ENCODE data around the gene TMC4.

The TMC4 gene

GRCh38 chr19:54136864-54137698 lies 35.9 kb downstream of the TMC4 start:
- no peaks in the 10 kb centered on the region for H3K27me3 ChIP-seq
- peaks cover 45% of the 10 kb centered on the region for H3K36me3 ChIP-seq
- H3K4me2 ChIP-seq, result peak overlapping the region; percentile 98
- H3K4me1 ChIP-seq, result peaks cover 48% of the 10 kb centered on the region
- peak overlapping the region; percentile 100 for H3K9ac ChIP-seq
- peak overlapping the region; percentile 97 for H3K4me3 ChIP-seq
- H3K9me3 ChIP-seq, result no peaks in the 10 kb centered on the region
- peak overlapping the region; percentile 99 for H3K27ac ChIP-seq
- no peak for TF ChIP-seq Cebpa-rat (IDR thresholded peaks at IDR 0.05)
- peaks cover 41% of the 10 kb centered on the region for H4K20me1 ChIP-seq

- Histone ChIP-seq H4K20me1 (peaks cover 36% of the 10 kb centered on the region), H3K4me2 (peak overlapping the region; percentile 98), H3K27me3 (no peaks in the 10 kb centered on the region), H3K36me3 (peaks cover 45% of the 10 kb centered on the region), H3K27ac (no peak overlapping the region; the same call in 1 of the 2 replicates), H3K4me3 (peak overlapping the region; percentile 70), H3K9me3 (no peaks in the 10 kb centered on the region), H3K4me1 (peaks cover 46% of the 10 kb centered on the region), H3K9ac (peak overlapping the region; percentile 76)
- no peak for TF ChIP-seq Cebpa-rat (IDR thresholded peaks at IDR 0.05)
These were observed 36.7 kb downstream of the TMC4 start for GRCh38 chr19:54136086-54136863.

GRCh38 chr19:54133957-54134590 lies 38.9 kb downstream of the TMC4 start:
- TF ChIP-seq Cebpa-rat (IDR thresholded peaks at IDR 0.05), result no peak
- Histone ChIP-seq H3K27me3 (no peaks in the 10 kb centered on the region), H3K4me2 (no peak overlapping the region), H3K9ac (no peak overlapping the region), H3K9me3 (no peaks in the 10 kb centered on the region), H3K4me3 (no peak overlapping the region), H3K4me1 (peaks cover 24% of the 10 kb centered on the region), H3K27ac (no peak overlapping the region), H3K36me3 (peaks cover 45% of the 10 kb centered on the region), H4K20me1 (peaks cover 18% of the 10 kb centered on the region)

GRCh38 chr19:54133312-54133956 lies 39.5 kb downstream of the TMC4 start:
- Histone ChIP-seq H3K36me3 (peaks cover 49% of the 10 kb centered on the region), H3K27ac (no peak overlapping the region), H3K27me3 (no peaks in the 10 kb centered on the region), H3K9ac (no peak overlapping the region), H3K9me3 (no peaks in the 10 kb centered on the region), H3K4me1 (peaks cover 18% of the 10 kb centered on the region), H4K20me1 (peaks cover 12% of the 10 kb centered on the region), H3K4me2 (no peak overlapping the region; the same call in 1 of the 2 replicates), H3K4me3 (no peak overlapping the region)
- TF ChIP-seq Cebpa-rat (IDR thresholded peaks at IDR 0.05), result no peak

- H3K27me3 ChIP-seq, result no peaks in the 10 kb centered on the region
- no peak overlapping the region for H3K9ac ChIP-seq
- H3K9me3 ChIP-seq, result no peaks in the 10 kb centered on the region
- 0 out of 2 replicates have a peak, but pooled peaks cover 7% of the 10 kb centered on the region for H4K20me1 ChIP-seq
- H3K4me2 ChIP-seq, result no peak overlapping the region
- no peak overlapping the region for H3K4me3 ChIP-seq
- H3K27ac ChIP-seq, result no peak overlapping the region
- peaks cover 88% of the 10 kb centered on the region for H3K36me3 ChIP-seq
- no peak for TF ChIP-seq Cebpa-rat (IDR thresholded peaks at IDR 0.05)
- 0 out of 2 replicates have a peak, but pooled peaks cover 5% of the 10 kb centered on the region for H3K4me1 ChIP-seq
These were observed 43.4 kb downstream of the TMC4 start for GRCh38 chr19:54129617-54129996.

- peaks cover 94% of the 10 kb centered on the region for H3K36me3 ChIP-seq
- no peaks in the 10 kb centered on the region for H3K9me3 ChIP-seq
These were observed 44.0 kb downstream of the TMC4 start for GRCh38 chr19:54128796-54129616.

GRCh38 chr19:54128441-54128725 lies 44.6 kb downstream of the TMC4 start:
- H3K9ac ChIP-seq, result no peak overlapping the region
- H3K4me3 ChIP-seq, result no peak overlapping the region
- no peaks in the 10 kb centered on the region for H3K27me3 ChIP-seq
- H3K9me3 ChIP-seq, result no peaks in the 10 kb centered on the region
- no peak overlapping the region for H3K4me2 ChIP-seq
- 0 out of 2 replicates have a peak, but pooled peaks cover 7% of the 10 kb centered on the region for H4K20me1 ChIP-seq
- 0 out of 2 replicates have a peak, but pooled peaks cover 3% of the 10 kb centered on the region for H3K4me1 ChIP-seq
- H3K36me3 ChIP-seq, result peaks cover 99% of the 10 kb centered on the region
- H3K27ac ChIP-seq, result no peak overlapping the region
- TF ChIP-seq Cebpa-rat (IDR thresholded peaks at IDR 0.05), result no peak

More at GRCh38 chr19:54128796-54129616, 44.0 kb downstream of the TMC4 start:
- Histone ChIP-seq H4K20me1 (0 out of 2 replicates have a peak, but pooled peaks cover 7% of the 10 kb centered on the region), H3K27ac (no peak overlapping the region), H3K9ac (no peak overlapping the region), H3K4me2 (no peak overlapping the region), H3K4me3 (no peak overlapping the region), H3K27me3 (no peaks in the 10 kb centered on the region), H3K4me1 (0 out of 2 replicates have a peak, but pooled peaks cover 5% of the 10 kb centered on the region)
- TF ChIP-seq Cebpa-rat (IDR thresholded peaks at IDR 0.05), result no peak

- Histone ChIP-seq H4K20me1 (0 out of 2 replicates have a peak, but pooled peaks cover 7% of the 10 kb centered on the region), H3K27ac (no peak overlapping the region), H3K4me3 (no peak overlapping the region), H3K9me3 (no peaks in the 10 kb centered on the region), H3K4me2 (no peak overlapping the region), H3K36me3 (peaks cover 99% of the 10 kb centered on the region), H3K4me1 (no peaks in the 10 kb centered on the region), H3K27me3 (no peaks in the 10 kb centered on the region), H3K9ac (no peak overlapping the region)
- no peak for TF ChIP-seq Cebpa-rat (IDR thresholded peaks at IDR 0.05)
These were observed 45.1 kb downstream of the TMC4 start for GRCh38 chr19:54127688-54128440.

Measured in BLaER1 (cell line).